MM.1S (cell line): ENCODE data around the gene C10orf90.

ENCODE experiments used
- DNase-seq: peaks from one replicate; pipeline ENCODE4 v3.0.0-alpha.2; 2015
- H2AFZ ChIP-seq: fragments of 300-600 bp; sonication (generic); 2 replicates; pipeline ENCODE4 v1.6.0; 2016; ENCODE audit warnings: antibody characterized with exemption, low read length
- H3F3A ChIP-seq: fragments of 300-600 bp; sonication (generic); 2 replicates; pipeline ENCODE4 v1.6.1; 2016; ENCODE audit warnings: mild to moderate bottlenecking, antibody characterized with exemption, low read length, moderate library complexity, mixed read lengths; ENCODE audit not compliant: insufficient read depth
- H3K27ac ChIP-seq: fragments of 300-600 bp; sonication (generic); 2 replicates; pipeline ENCODE4 v1.5.1; 2016; ENCODE audit warnings: mild to moderate bottlenecking, low read length
- H3K27me3 ChIP-seq: fragments of 300-600 bp; sonication (generic); replicated peaks from 2 replicates; pipeline ENCODE4 v1.6.0; 2016; ENCODE audit warnings: low read length; ENCODE audit not compliant: insufficient read depth
- H3K36me3 ChIP-seq: fragments of 300-600 bp; sonication (generic); replicated peaks from 2 replicates; pipeline ENCODE4 v1.6.1; 2016; ENCODE audit warnings: mild to moderate bottlenecking, low read length, mixed read lengths; ENCODE audit not compliant: insufficient read depth
- H3K4me1 ChIP-seq: fragments of 300-600 bp; sonication (generic); 2 replicates; pipeline ENCODE4 v1.6.1; 2016; ENCODE audit warnings: low read length, mixed read lengths
- H3K4me2 ChIP-seq: fragments of 300-600 bp; sonication (generic); 2 replicates; pipeline ENCODE4 v1.6.0; 2016; ENCODE audit warnings: low read depth, low read length
- H3K4me3 ChIP-seq: fragments of 300-600 bp; sonication (generic); 2 replicates; pipeline ENCODE4 v1.5.1; 2016; ENCODE audit warnings: low read length, mixed read lengths
- H3K79me2 ChIP-seq: fragments of 300-600 bp; sonication (generic); 2 replicates; pipeline ENCODE4 v1.6.1; 2016; ENCODE audit warnings: mixed run types, low read length, mixed read lengths
- H3K9ac ChIP-seq: fragments of 300-600 bp; sonication (generic); 2 replicates; pipeline ENCODE4 v1.6.1; 2016; ENCODE audit warnings: low read length, mixed read lengths
- H3K9me2 ChIP-seq: fragments of 300-600 bp; sonication (generic); replicated peaks from 2 replicates; pipeline ENCODE4 v1.6.1; 2016; ENCODE audit warnings: mild to moderate bottlenecking, low read length, mixed read lengths; ENCODE audit not compliant: insufficient read depth
- H3K9me3 ChIP-seq: fragments of 300-600 bp; sonication (generic); replicated peaks from 2 replicates; pipeline ENCODE4 v1.6.1; 2016; ENCODE audit warnings: mild to moderate bottlenecking, low read length, mixed read lengths; ENCODE audit not compliant: insufficient read depth
- H4K20me1 ChIP-seq: fragments of 300-600 bp; sonication (generic); 2 replicates; pipeline ENCODE4 v1.6.1; 2016; ENCODE audit warnings: mild to moderate bottlenecking, low read length, moderate library complexity, mixed read lengths; ENCODE audit not compliant: insufficient read depth
- CTCF ChIP-seq: fragments of 300-600 bp; sonication (generic); IDR thresholded peaks from 2 replicates; pipeline ENCODE4 v1.5.1; 2016; ENCODE audit warnings: antibody characterized with exemption, low read length, mixed read lengths
- EZH2 ChIP-seq: fragments of 300-600 bp; sonication (generic); optimal IDR thresholded peaks from 2 replicates; pipeline ENCODE3; 2017; ENCODE audit warnings: low read depth, mild to moderate bottlenecking, antibody characterized with exemption, low read length, mixed read lengths
- EZH2phosphoT487 ChIP-seq: fragments of 300-600 bp; sonication (generic); IDR thresholded peaks from 2 replicates; pipeline ENCODE4 v1.6.1; 2018; ENCODE audit warnings: antibody characterized with exemption, low read length

The C10orf90 gene

GRCh38 chr10:126628746-126629145 is 41.7 kb downstream of the C10orf90 start:
- Histone ChIP-seq H4K20me1 (no peaks in the 10 kb centered on the region), H3K9me3 (no peaks in the 10 kb centered on the region), H3K79me2 (no peaks in the 10 kb centered on the region), H2AFZ (no peak overlapping the region), H3F3A (no peaks in the 10 kb centered on the region), H3K4me2 (no peak overlapping the region), H3K36me3 (no peaks in the 10 kb centered on the region), H3K4me1 (no peaks in the 10 kb centered on the region), H3K4me3 (no peak overlapping the region), H3K27me3 (no peaks in the 10 kb centered on the region), H3K27ac (no peak overlapping the region), H3K9me2 (no peaks in the 10 kb centered on the region), H3K9ac (no peak overlapping the region)
- TF ChIP-seq EZH2, result no peak
- no peak for TF ChIP-seq CTCF
- TF ChIP-seq EZH2phosphoT487, result no peak
- DNase-seq, result no peak

- no peak overlapping the region for H2AFZ ChIP-seq
- H3K27ac ChIP-seq, result no peak overlapping the region
- no peak overlapping the region for H3K9ac ChIP-seq
- no peaks in the 10 kb centered on the region for H3F3A ChIP-seq
- TF ChIP-seq EZH2phosphoT487 (no peak), EZH2 (no peak), CTCF (no peak)
- no peaks in the 10 kb centered on the region for H4K20me1 ChIP-seq
- no peaks in the 10 kb centered on the region for H3K4me1 ChIP-seq
- H3K27me3 ChIP-seq, result no peaks in the 10 kb centered on the region
- no peaks in the 10 kb centered on the region for H3K79me2 ChIP-seq
- no peak overlapping the region for H3K4me2 ChIP-seq
- no peak for DNase-seq
- no peaks in the 10 kb centered on the region for H3K9me3 ChIP-seq
- H3K9me2 ChIP-seq, result no peaks in the 10 kb centered on the region
- H3K36me3 ChIP-seq, result no peaks in the 10 kb centered on the region
- no peak overlapping the region for H3K4me3 ChIP-seq
Observed at GRCh38 chr10:126621846-126622245, 48.6 kb downstream of the C10orf90 start.

GRCh38 chr10:126618466-126618865 is 52.0 kb downstream of the C10orf90 start:
- Histone ChIP-seq H3K9ac (no peak overlapping the region), H3K79me2 (no peaks in the 10 kb centered on the region), H3K9me3 (no peaks in the 10 kb centered on the region), H3K4me2 (no peak overlapping the region), H3K4me1 (no peaks in the 10 kb centered on the region), H2AFZ (no peak overlapping the region), H3K36me3 (no peaks in the 10 kb centered on the region), H3F3A (no peaks in the 10 kb centered on the region), H3K27me3 (no peaks in the 10 kb centered on the region), H3K4me3 (no peak overlapping the region), H3K9me2 (no peaks in the 10 kb centered on the region), H3K27ac (no peak overlapping the region), H4K20me1 (no peaks in the 10 kb centered on the region)
- TF ChIP-seq EZH2phosphoT487, result no peak
- TF ChIP-seq CTCF, result no peak
- TF ChIP-seq EZH2, result no peak
- DNase-seq, result no peak
